ENCODE results near the gene SPACA5. TPM values are rescaled to one million over a fixed set of nuclear protein-coding genes. Genes with fewer than 3 reads are reported as not detected.

The SPACA5 gene
- total and polyA plus RNA-seq, 2 experiments from 2014 or later = not detected

DNA sequence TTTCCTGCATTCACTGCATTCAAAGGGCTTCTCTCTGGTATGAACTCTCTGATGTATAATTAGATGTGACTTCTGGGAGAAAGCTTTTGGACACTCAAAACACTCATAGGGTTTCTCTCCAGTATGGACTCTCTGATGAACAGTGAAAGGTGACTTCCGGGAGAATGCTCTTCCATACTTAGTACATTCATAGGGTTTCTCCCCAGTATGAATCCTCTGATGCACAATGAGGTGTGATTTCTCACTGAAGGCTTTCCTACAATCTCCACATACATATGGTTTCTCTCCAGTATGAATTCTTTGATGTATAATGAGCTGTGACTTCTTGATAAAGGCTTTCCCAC is 52.5 kb downstream of the SPACA5 start:
- H3K36me3 ChIP-seq (replicated peaks; ENCODE audit: insufficient read depth, low read depth) = no peaks in the 10 kb centered on the region
- 86% methylated on average over 1 of the region's 1 CpG for WGBS (ENCODE audit: low lambda C conversion rate, missing lambda C conversion rate)
- H3K9me2 ChIP-seq (replicated peaks; ENCODE audit: insufficient read depth) = no peaks in the 10 kb centered on the region
- H3K4me2 ChIP-seq = no peak overlapping the region
- peaks cover 5% of the 10 kb centered on the region for H3K9me3 ChIP-seq (ENCODE audit: low read depth)
- no peak for DNase-seq (ENCODE audit: low spot score)
- no peak overlapping the region for H2AFZ ChIP-seq
- TF ChIP-seq EZH2 (IDR thresholded peaks at IDR 0.05; ENCODE audit: borderline replicate concordance) (no peak), EZH2phosphoT487 (IDR thresholded peaks at IDR 0.05; ENCODE audit: low read depth, severe bottlenecking, unreplicated experiment) (no peak)
- TF ChIP-seq, protein P1, sequence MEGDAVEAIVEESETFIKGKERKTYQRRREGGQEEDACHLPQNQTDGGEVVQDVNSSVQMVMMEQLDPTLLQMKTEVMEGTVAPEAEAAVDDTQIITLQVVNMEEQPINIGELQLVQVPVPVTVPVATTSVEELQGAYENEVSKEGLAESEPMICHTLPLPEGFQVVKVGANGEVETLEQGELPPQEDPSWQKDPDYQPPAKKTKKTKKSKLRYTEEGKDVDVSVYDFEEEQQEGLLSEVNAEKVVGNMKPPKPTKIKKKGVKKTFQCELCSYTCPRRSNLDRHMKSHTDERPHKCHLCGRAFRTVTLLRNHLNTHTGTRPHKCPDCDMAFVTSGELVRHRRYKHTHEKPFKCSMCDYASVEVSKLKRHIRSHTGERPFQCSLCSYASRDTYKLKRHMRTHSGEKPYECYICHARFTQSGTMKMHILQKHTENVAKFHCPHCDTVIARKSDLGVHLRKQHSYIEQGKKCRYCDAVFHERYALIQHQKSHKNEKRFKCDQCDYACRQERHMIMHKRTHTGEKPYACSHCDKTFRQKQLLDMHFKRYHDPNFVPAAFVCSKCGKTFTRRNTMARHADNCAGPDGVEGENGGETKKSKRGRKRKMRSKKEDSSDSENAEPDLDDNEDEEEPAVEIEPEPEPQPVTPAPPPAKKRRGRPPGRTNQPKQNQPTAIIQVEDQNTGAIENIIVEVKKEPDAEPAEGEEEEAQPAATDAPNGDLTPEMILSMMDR (IDR thresholded peaks at IDR 0.05; ENCODE audit: poor library complexity) = no peak
- no peaks in the 10 kb centered on the region for H3K79me2 ChIP-seq
- H3K4me3 ChIP-seq = no peak overlapping the region
- H3K4me1 ChIP-seq (ENCODE audit: insufficient read depth) = no peaks in the 10 kb centered on the region
- H3K27me3 ChIP-seq = no peaks in the 10 kb centered on the region
- H4K20me1 ChIP-seq (ENCODE audit: insufficient read depth, poor library complexity, severe bottlenecking) = no peaks in the 10 kb centered on the region
- no peak overlapping the region for H3K27ac ChIP-seq

Other genes with a start within 250 kb of the SPACA5 start
- gene ZNF81, start 170.1 kb upstream of the SPACA5 start, total RNA-seq = 4.6 and 10.9 TPM in 2 replicates
- 1.9 and 4.1 TPM in 2 replicates for gene ZNF81, start 170.1 kb upstream of the SPACA5 start, polyA plus RNA-seq
- gene ZNF182, start 3.0 kb upstream of the SPACA5 start, total RNA-seq = 3.3 and 5.0 TPM in 2 replicates
- 2.7 and 3.4 TPM in 2 replicates for gene ZNF182, start 3.0 kb upstream of the SPACA5 start, polyA plus RNA-seq
- 2.8 and 3.7 TPM in 2 replicates for gene ZNF630, start 64.7 kb downstream of the SPACA5 start, total RNA-seq
- gene ZNF630, start 64.7 kb downstream of the SPACA5 start, polyA plus RNA-seq = 0.53 and 1.5 TPM in 2 replicates
- gene SPACA5B, start 123.6 kb downstream of the SPACA5 start, total RNA-seq = not detected in 2 replicates
- gene SPACA5B, start 123.6 kb downstream of the SPACA5 start, polyA plus RNA-seq = not detected in 2 replicates
- gene SSX5, start 189.8 kb downstream of the SPACA5 start, total RNA-seq = not detected in 2 replicates
- gene SSX5, start 189.8 kb downstream of the SPACA5 start, polyA plus RNA-seq = not detected in 2 replicates
- not detected in 2 replicates for gene SSX1, start 248.4 kb downstream of the SPACA5 start, total RNA-seq
- not detected in 2 replicates for gene SSX1, start 248.4 kb downstream of the SPACA5 start, polyA plus RNA-seq